DND-41 (cell line): ENCODE results near the gene RPL21.

Experiments used
- ATAC-seq: fragments of 200-7000 bp; cut with Tn5 transposase; 3 replicates; pipeline ENCODE4 v1.9.1; 2021; ENCODE audit warnings: low read depth; ENCODE audit not compliant: insufficient read depth
- DNase-seq: peaks from one replicate; pipeline ENCODE4 v3.0.0-alpha.2; 2020
- H2AFZ ChIP-seq: 2 replicates; pipeline ENCODE4 v1.6.0; 2012; ENCODE audit warnings: low read depth, low read length
- H3K27ac ChIP-seq: 2 replicates; pipeline ENCODE4 v1.5.1; 2012; ENCODE audit warnings: low read length, inconsistent platforms
- H3K27me3 ChIP-seq: fragments of 200-600 bp; sonication (generic); 2 replicates; pipeline ENCODE4 v1.6.0; 2012; ENCODE audit warnings: low read length, mild to moderate bottlenecking, inconsistent platforms; ENCODE audit not compliant: insufficient read depth, poor library complexity
- H3K36me3 ChIP-seq: 2 replicates; pipeline ENCODE4 v1.5.1; 2012; ENCODE audit warnings: low read length, inconsistent platforms; ENCODE audit not compliant: insufficient read depth
- H3K4me1 ChIP-seq: 2 replicates; pipeline ENCODE4 v1.5.1; 2012; ENCODE audit warnings: mild to moderate bottlenecking, low read length; ENCODE audit not compliant: insufficient read depth
- H3K4me2 ChIP-seq: 2 replicates; pipeline ENCODE4 v1.6.0; 2012; ENCODE audit warnings: mild to moderate bottlenecking, moderate library complexity, low read length, inconsistent platforms; ENCODE audit not compliant: insufficient read depth
- H3K4me3 ChIP-seq, 2 experiments: fragments of 200-600 bp in 1 of 2; shearing (Covaris generic) in 1 of 2; 2 replicates each; pipeline ENCODE4 v1.5.1; 2012 to 2016; ENCODE audit warnings: inconsistent platforms in 2 of 2, low read length in 2 of 2, mild to moderate bottlenecking in 2 of 2, low read depth in 1 of 2, moderate library complexity in 1 of 2
- H3K79me2 ChIP-seq: 2 replicates; pipeline ENCODE4 v1.6.0; 2012; ENCODE audit warnings: low read length, inconsistent platforms; ENCODE audit not compliant: insufficient read depth
- H3K9ac ChIP-seq: 2 replicates; pipeline ENCODE4 v1.6.0; 2012; ENCODE audit warnings: low read depth, mild to moderate bottlenecking, inconsistent platforms, low read length, moderate library complexity
- H3K9me3 ChIP-seq: 2 replicates; pipeline ENCODE4 v1.5.1; 2012; ENCODE audit warnings: low read length, moderate library complexity, mild to moderate bottlenecking, inconsistent platforms; ENCODE audit not compliant: insufficient read depth, severe bottlenecking
- H4K20me1 ChIP-seq: 2 replicates; pipeline ENCODE4 v1.6.0; 2012; ENCODE audit warnings: low read length; ENCODE audit not compliant: insufficient read depth
- EZH2 ChIP-seq: IDR thresholded peaks from 3 replicates; pipeline ENCODE4 v1.6.1; 2012; ENCODE audit warnings: borderline replicate concordance, low read depth, mild to moderate bottlenecking, moderate library complexity, low read length, inconsistent platforms; ENCODE audit not compliant: severe bottlenecking
- TF ChIP-seq, protein P1 (sequence below): IDR thresholded peaks from 2 replicates; pipeline ENCODE4 v1.5.1; 2012; ENCODE audit warnings: borderline replicate concordance, low read length, moderate library complexity, mild to moderate bottlenecking; ENCODE audit not compliant: poor library complexity, severe bottlenecking; ENCODE audit errors: extremely low read depth

Gene RPL21

GRCh38 chr13:27281420-27281819 lies 30.1 kb downstream of the RPL21 start:
- no peaks in the 10 kb centered on the region; the same call in 1 of the 2 replicates for H4K20me1 ChIP-seq
- no peak for DNase-seq
- H3K4me1 ChIP-seq, result no peaks in the 10 kb centered on the region
- H3K27me3 ChIP-seq, result no peaks in the 10 kb centered on the region
- no peak overlapping the region for H3K9ac ChIP-seq
- no peak overlapping the region for H3K27ac ChIP-seq
- TF ChIP-seq, protein P1, sequence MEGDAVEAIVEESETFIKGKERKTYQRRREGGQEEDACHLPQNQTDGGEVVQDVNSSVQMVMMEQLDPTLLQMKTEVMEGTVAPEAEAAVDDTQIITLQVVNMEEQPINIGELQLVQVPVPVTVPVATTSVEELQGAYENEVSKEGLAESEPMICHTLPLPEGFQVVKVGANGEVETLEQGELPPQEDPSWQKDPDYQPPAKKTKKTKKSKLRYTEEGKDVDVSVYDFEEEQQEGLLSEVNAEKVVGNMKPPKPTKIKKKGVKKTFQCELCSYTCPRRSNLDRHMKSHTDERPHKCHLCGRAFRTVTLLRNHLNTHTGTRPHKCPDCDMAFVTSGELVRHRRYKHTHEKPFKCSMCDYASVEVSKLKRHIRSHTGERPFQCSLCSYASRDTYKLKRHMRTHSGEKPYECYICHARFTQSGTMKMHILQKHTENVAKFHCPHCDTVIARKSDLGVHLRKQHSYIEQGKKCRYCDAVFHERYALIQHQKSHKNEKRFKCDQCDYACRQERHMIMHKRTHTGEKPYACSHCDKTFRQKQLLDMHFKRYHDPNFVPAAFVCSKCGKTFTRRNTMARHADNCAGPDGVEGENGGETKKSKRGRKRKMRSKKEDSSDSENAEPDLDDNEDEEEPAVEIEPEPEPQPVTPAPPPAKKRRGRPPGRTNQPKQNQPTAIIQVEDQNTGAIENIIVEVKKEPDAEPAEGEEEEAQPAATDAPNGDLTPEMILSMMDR, result no peak
- no peak for TF ChIP-seq EZH2
- no peaks in the 10 kb centered on the region for H3K9me3 ChIP-seq
- no peak for ATAC-seq
- H3K36me3 ChIP-seq, result no peaks in the 10 kb centered on the region
- no peak overlapping the region for H3K4me2 ChIP-seq
- H2AFZ ChIP-seq, result no peak overlapping the region
- no peak overlapping the region for H3K4me3 ChIP-seq
- no peaks in the 10 kb centered on the region for H3K79me2 ChIP-seq

DNA sequence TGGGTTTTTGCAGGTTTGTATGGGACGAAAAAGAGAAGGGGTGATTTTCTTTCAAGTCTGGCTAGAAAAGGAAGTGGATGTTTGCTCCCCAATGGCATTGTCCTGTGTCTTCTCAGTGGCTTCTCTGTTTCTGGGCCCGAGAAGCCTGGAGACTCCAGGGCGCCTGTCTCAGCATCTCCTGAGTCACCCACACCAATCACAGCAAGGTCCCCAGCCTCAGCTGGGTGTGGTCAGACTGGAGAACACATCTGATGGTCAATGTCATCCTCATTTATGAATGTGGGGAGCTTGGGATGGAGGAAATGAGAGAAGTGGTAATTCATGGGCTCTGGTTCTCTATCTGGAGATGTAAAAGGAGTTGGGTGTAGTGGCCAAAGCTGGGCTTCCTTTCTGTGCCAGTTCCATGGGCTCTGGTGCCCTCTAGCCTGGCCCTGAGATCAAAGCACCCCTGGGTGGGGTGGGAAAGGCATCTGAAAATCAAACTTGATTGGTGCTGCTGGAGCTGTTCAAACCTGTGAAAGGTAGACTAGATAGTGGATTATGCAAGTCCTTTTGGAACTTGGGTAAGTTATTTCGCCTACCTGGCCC lies 32.6 kb downstream of the RPL21 start:
- ATAC-seq, result no peak
- H3K36me3 ChIP-seq, result no peaks in the 10 kb centered on the region
- H3K27me3 ChIP-seq, result no peaks in the 10 kb centered on the region

GRCh38 chr13:27288392-27288791 lies 37.0 kb downstream of the RPL21 start:
- Histone ChIP-seq H3K9me3 (no peaks in the 10 kb centered on the region), H4K20me1 (no peaks in the 10 kb centered on the region), H3K27me3 (no peaks in the 10 kb centered on the region), H3K4me2 (no peak overlapping the region), H3K36me3 (no peaks in the 10 kb centered on the region), H3K27ac (no peak overlapping the region), H3K9ac (no peak overlapping the region), H3K79me2 (no peaks in the 10 kb centered on the region), H2AFZ (no peak overlapping the region), H3K4me1 (no peaks in the 10 kb centered on the region), H3K4me3 (no peak overlapping the region)
- TF ChIP-seq, protein P1, result no peak
- TF ChIP-seq EZH2, result no peak
- ATAC-seq (no peak), DNase-seq (no peak)

More for the DNA sequence above, 32.6 kb downstream of the RPL21 start:
- no peak overlapping the region for H3K9ac ChIP-seq
- no peaks in the 10 kb centered on the region for H3K79me2 ChIP-seq
- no peak overlapping the region for H3K4me2 ChIP-seq
- no peak for DNase-seq
- H3K27ac ChIP-seq, result no peak overlapping the region
- no peaks in the 10 kb centered on the region; the same call in 1 of the 2 replicates for H4K20me1 ChIP-seq
- no peak overlapping the region for H2AFZ ChIP-seq
- no peak overlapping the region for H3K4me3 ChIP-seq
- H3K4me1 ChIP-seq, result no peaks in the 10 kb centered on the region
- TF ChIP-seq, protein P1, result peak; percentile 40
- no peak for TF ChIP-seq EZH2
- H3K9me3 ChIP-seq, result no peaks in the 10 kb centered on the region
